HAP-1 (cell line): Measurements from ENCODE around the gene CLMN.
"Not testable (repeated sequence)": the region's sequence is repeated elsewhere in the genome, so short reads cannot be mapped to it uniquely, and the experiment has no call there.

Experiments used
- DNase-seq, 2 experiments: peaks; one replicate each; pipeline ENCODE4 v3.0.0-alpha.2; 2016 to 2020; ENCODE audit warnings: low spot score in 2 of 2
- H3K27me3 ChIP-seq: fragments of 250-450 bp; sonication (Bioruptor Pico); 2 replicates; pipeline ENCODE4 v1.5.1; 2020; ENCODE audit warnings: low read depth, mild to moderate bottlenecking, moderate library complexity
- H3K36me3 ChIP-seq: fragments of 250-450 bp; sonication (Bioruptor Pico); replicated peaks from 2 replicates; pipeline ENCODE4 v1.5.1; 2020; ENCODE audit warnings: mild to moderate bottlenecking
- H3K4me1 ChIP-seq: fragments of 250-450 bp; sonication (Bioruptor Pico); 2 replicates; pipeline ENCODE4 v1.5.1; 2020; ENCODE audit warnings: mild to moderate bottlenecking
- H3K4me3 ChIP-seq: fragments of 250-450 bp; sonication (Bioruptor Pico); 2 replicates; pipeline ENCODE4 v1.5.1; 2020; ENCODE audit warnings: mild to moderate bottlenecking, moderate library complexity
- H3K9me3 ChIP-seq: fragments of 250-450 bp; sonication (Bioruptor Pico); 2 replicates; pipeline ENCODE4 v1.5.1; 2020; ENCODE audit warnings: mild to moderate bottlenecking, moderate library complexity
- in situ Hi-C: fragments of 300-500 bp; cut with MboI; formaldehyde crosslinking; loops from 3 replicates; pipeline ENCODE4 v1.14.3; 2020; ENCODE audit warnings: low sequenced_read_pairs, inconsistent platforms, mixed read lengths

CLMN gene

GRCh38 chr14:95217391-95217900 is 102.3 kb downstream of the CLMN start:
- no peaks in the 10 kb centered on the region for H3K4me1 ChIP-seq
- H3K9me3 ChIP-seq: no peaks in the 10 kb centered on the region
- H3K4me3 ChIP-seq: no peak overlapping the region
- no peak for DNase-seq
- H3K27me3 ChIP-seq: no peaks in the 10 kb centered on the region
- H3K36me3 ChIP-seq: no peaks in the 10 kb centered on the region
- in situ Hi-C loops: no loop called here

DNA sequence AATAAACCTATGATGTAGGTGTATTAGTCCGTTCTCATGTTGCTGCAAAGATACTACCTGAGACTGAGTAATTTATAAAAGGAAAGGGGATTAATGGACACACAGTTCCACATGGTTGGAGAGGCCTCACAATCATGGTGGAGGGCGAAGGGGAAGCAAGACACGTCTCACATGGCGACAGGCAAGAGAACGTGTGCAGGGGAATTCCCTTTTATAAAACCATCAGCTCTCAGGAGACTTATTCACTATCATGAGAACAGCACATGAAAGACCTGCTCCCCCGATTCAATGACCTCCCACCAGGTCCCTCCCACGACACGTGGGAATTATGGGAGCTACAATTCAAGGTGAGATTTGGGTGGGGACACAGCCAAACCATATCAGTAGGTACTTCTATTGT is 103.7 kb downstream of the CLMN start:
- Histone ChIP-seq H3K4me3 (no peak overlapping the region), H3K27me3 (no peaks in the 10 kb centered on the region), H3K36me3 (no peaks in the 10 kb centered on the region), H3K9me3 (no peaks in the 10 kb centered on the region), H3K4me1 (no peaks in the 10 kb centered on the region)
- in situ Hi-C loops: no loop called here
- DNase-seq: no peak

DNA sequence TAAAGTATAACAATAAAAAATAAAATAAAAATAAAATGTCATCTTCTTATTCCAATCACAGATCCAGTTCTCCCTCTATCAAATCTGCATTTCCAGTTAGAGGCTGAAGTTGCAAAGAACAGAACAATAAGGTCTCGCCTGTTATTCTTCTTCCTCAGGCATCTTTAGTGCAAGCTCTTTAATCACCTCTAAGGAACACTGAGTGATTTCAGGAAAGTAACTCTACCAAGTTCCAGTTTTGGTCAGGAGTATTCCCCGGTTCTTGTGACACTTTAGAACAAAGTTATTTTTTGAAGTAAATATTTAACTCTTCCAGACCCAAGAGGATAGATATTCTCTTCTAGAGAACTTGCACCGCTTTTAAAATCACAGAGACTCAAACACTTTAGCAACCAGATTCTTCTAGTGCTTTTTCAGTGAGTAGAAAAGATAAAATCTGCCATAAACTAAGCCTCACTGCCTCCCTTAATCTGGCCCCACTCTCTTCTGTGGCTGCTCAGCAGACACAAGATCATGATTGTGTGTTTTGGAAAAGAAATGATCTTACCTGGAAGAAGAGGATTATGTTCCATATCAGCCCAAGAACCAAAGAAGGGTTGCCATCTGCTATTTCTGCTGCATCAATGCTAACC is 104.5 kb downstream of the CLMN start:
- no peak overlapping the region for H3K4me3 ChIP-seq
- no peaks in the 10 kb centered on the region for H3K4me1 ChIP-seq
- no peak for DNase-seq
- H3K27me3 ChIP-seq: no peaks in the 10 kb centered on the region
- H3K36me3 ChIP-seq: no peaks in the 10 kb centered on the region
- in situ Hi-C loops: no loop called here
- no peaks in the 10 kb centered on the region for H3K9me3 ChIP-seq

GRCh38 chr14:95213774-95214173 is 105.9 kb downstream of the CLMN start:
- no peak for DNase-seq
- Histone ChIP-seq H3K4me1 (no peaks in the 10 kb centered on the region), H3K27me3 (no peaks in the 10 kb centered on the region), H3K4me3 (no peak overlapping the region), H3K9me3 (no peaks in the 10 kb centered on the region), H3K36me3 (no peaks in the 10 kb centered on the region)
- in situ Hi-C loops: no loop called here

DNA sequence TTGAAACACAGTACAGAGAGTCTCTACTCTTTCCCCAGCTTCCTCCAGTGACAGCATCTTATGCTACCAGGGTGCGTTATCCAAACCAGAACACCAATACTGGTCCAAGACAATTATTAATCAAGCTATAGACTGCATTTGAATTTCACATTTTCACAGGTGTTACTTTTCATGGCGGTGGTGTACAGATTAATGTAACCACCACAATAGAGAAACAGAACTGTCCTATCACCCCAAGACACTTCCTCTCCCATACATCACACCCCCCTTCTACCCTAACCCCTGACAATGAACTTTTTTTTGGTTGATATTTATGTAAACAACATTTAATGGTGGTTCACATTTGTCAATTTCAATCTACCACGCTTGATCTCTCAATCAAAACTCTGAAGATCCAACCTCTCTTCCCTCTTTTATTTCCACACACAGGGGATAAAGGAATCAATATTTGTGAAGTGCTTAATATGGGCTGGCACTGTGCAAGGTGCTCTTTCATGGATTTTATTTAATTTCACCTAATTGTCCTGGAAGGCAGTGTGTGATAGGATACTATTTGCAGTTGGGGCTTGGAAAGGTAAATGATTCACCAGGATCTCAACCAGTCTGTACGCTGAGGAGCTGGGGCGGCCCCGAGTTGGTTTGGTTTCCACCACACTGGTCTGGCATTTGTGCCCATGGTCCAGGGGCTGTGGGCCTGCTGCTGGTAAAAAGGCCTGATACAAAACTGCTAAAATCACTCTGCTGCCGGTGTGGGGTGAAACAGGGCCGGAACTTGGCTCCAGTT is 107.8 kb downstream of the CLMN start:
- Histone ChIP-seq H3K4me1 (no peaks in the 10 kb centered on the region), H3K36me3 (no peaks in the 10 kb centered on the region), H3K27me3 (no peaks in the 10 kb centered on the region), H3K9me3 (no peaks in the 10 kb centered on the region), H3K4me3 (no peak overlapping the region)
- DNase-seq: no peak
- in situ Hi-C loops: no loop called here

- Histone ChIP-seq H3K4me1 (no peaks in the 10 kb centered on the region), H3K9me3 (no peaks in the 10 kb centered on the region), H3K27me3 (no peaks in the 10 kb centered on the region), H3K36me3 (no peaks in the 10 kb centered on the region), H3K4me3 (no peak overlapping the region)
- no peak for DNase-seq
- in situ Hi-C loops: no loop called here
These were observed 109.0 kb downstream of the CLMN start for GRCh38 chr14:95210699-95211098.

GRCh38 chr14:95208598-95208997 is 111.1 kb downstream of the CLMN start:
- no peak overlapping the region for H3K4me3 ChIP-seq
- peaks cover 3% of the 10 kb centered on the region; the same call in 1 of the 2 replicates for H3K9me3 ChIP-seq
- in situ Hi-C loops: no loop called here
- DNase-seq: no peak
- no peaks in the 10 kb centered on the region for H3K27me3 ChIP-seq
- H3K36me3 ChIP-seq: no peaks in the 10 kb centered on the region
- H3K4me1 ChIP-seq: no peaks in the 10 kb centered on the region

DNA sequence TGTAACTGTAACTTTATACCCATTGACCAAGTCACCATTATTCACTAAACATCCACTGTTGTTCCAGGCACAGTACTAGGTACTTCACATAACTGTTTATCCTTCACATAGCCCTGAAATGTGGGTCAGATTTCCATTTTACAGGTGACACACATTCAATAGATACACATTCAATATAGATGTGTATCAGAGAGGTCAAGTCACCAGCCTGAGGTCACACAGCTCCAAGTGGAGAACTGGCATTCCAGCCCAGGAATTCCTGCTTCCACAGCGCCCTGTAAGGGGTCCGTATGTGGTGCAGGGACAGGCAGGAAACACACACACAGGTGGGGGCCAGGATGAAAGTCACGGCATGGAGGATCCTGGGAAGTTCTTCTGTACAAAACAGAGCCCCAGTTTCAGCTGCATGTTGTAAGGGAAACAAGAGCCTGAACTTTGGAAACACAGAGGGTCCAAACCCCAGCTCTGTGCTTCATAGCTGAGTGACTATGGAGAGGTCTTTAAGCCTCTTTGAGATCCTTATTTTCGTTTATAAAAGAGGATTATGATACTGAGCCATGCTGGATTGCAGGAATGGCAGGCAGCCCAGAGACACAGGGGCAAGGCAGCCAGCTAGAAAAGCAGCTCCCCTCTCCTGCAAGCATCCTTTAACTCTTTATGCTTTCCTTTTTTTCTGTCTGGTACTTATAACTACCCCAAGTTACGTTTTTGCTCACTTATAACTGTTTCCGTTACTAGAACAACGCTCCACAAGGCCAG is 112.1 kb downstream of the CLMN start:
- H3K27me3 ChIP-seq: no peaks in the 10 kb centered on the region
- no peaks in the 10 kb centered on the region for H3K36me3 ChIP-seq
- H3K4me3 ChIP-seq: no peak overlapping the region
- peaks cover 3% of the 10 kb centered on the region; the same call in 1 of the 2 replicates for H3K9me3 ChIP-seq
- no peaks in the 10 kb centered on the region for H3K4me1 ChIP-seq
- in situ Hi-C loops: no loop called here
- no peak for DNase-seq

DNA sequence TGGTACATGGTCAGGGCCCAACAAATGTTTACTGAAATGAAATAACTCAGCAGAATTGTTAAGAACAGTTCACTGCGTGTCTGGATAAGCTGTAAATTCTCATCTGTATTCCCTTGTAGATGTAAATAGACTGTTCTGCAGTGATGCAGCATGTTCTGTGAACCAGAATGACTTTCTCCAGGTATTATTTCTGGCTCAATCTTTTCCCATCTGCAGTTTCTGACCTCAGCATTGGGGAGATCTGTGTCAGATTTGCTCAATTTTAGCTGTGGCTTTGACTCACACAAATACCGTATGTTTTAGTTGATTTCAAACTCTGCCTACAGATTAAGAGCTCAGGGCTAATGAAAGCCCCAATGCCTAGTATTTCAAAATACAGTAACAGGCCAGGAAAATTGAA is 113.2 kb downstream of the CLMN start:
- Histone ChIP-seq H3K4me1 (no peaks in the 10 kb centered on the region), H3K4me3 (no peak overlapping the region), H3K27me3 (no peaks in the 10 kb centered on the region), H3K36me3 (no peaks in the 10 kb centered on the region), H3K9me3 (peaks cover 6% of the 10 kb centered on the region; the same call in 1 of the 2 replicates)
- in situ Hi-C loops: no loop called here
- DNase-seq: no peak

DNA sequence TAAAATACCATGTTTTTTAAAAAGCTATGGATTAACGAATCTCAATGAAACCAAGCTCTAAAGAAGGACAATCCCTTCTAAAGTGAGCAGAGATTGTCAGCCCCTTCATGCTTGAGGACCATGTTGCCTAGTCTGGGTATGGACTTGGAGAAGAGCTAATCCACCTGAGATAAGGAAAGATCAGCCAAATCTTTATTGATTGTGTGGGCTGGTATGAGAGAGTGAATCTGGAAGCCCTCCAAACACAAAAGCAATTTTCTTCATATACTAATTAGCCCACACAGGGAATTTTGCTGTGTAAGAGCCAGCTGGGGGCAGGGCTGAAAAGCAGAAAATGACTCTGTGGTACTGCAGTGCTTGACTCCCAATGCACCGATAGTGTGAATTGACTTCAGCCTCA is 115.0 kb downstream of the CLMN start:
- in situ Hi-C loops: no loop called here
- H3K36me3 ChIP-seq: no peaks in the 10 kb centered on the region
- H3K27me3 ChIP-seq: no peaks in the 10 kb centered on the region
- H3K9me3 ChIP-seq: peaks cover 6% of the 10 kb centered on the region; the same call in 1 of the 2 replicates
- no peaks in the 10 kb centered on the region for H3K4me1 ChIP-seq
- no peak overlapping the region for H3K4me3 ChIP-seq
- no peak for DNase-seq

DNA sequence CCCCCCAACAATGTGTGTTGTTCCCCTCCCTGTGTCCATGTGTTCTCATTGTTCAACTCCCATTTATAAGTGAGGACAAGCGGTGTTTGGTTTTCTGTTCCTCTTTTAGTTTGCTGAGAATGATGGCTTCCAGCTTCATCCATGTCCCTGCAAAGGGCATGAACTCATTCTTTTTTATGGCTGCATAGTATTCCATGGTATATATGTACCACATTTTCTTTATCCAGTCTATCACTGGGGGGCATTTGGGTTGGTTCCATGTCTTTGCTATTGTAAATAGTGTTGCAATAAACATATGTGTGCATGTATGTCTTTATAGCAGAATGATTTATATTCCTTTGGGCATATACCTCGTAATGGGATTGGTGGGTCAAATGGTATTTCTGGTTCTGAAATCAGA is 118.0 kb downstream of the CLMN start:
- H3K36me3 ChIP-seq, H3K4me3 ChIP-seq, H3K27me3 ChIP-seq, H3K9me3 ChIP-seq, DNase-seq, in situ Hi-C loops, H3K4me1 ChIP-seq: not testable (repeated sequence)

- Histone ChIP-seq H3K36me3 (no peaks in the 10 kb centered on the region), H3K4me3 (no peak overlapping the region), H3K4me1 (no peaks in the 10 kb centered on the region), H3K9me3 (peaks cover 6% of the 10 kb centered on the region; the same call in 1 of the 2 replicates), H3K27me3 (no peaks in the 10 kb centered on the region)
- DNase-seq: no peak
- in situ Hi-C loops: no loop called here
These were observed 119.3 kb downstream of the CLMN start for GRCh38 chr14:95200404-95200803.

- Histone ChIP-seq H3K9me3 (0 out of 2 replicates have a peak, but pooled peaks cover 2% of the 10 kb centered on the region), H3K36me3 (no peaks in the 10 kb centered on the region), H3K4me3 (no peak overlapping the region), H3K27me3 (no peaks in the 10 kb centered on the region), H3K4me1 (no peaks in the 10 kb centered on the region)
- no peak for DNase-seq
- in situ Hi-C loops: no loop called here
These were observed 120.3 kb downstream of the CLMN start for GRCh38 chr14:95199298-95199983.
